ENCODE results near the gene TSPAN14.

The TSPAN14 gene

GRCh38 chr10:80493522-80494051, 39.5 kb downstream of the TSPAN14 start:
- no peak for TF ChIP-seq Cebpa-rat (IDR thresholded peaks at IDR 0.05)
- Histone ChIP-seq H3K4me1 (peaks cover 89% of the 10 kb centered on the region), H3K4me3 (no peak overlapping the region; the same call in 1 of the 2 replicates), H3K27ac (peak overlapping the region; percentile 40; the same call in 1 of the 2 replicates), H3K9ac (peak overlapping the region; percentile 36; the same call in 1 of the 2 replicates), H3K9me3 (peaks cover 17% of the 10 kb centered on the region), H3K36me3 (peaks cover 75% of the 10 kb centered on the region), H4K20me1 (peaks cover 95% of the 10 kb centered on the region), H3K27me3 (no peaks in the 10 kb centered on the region), H3K4me2 (peak overlapping the region; percentile 76)

GRCh38 chr10:80496555-80497172, 42.6 kb downstream of the TSPAN14 start:
- H3K4me3 ChIP-seq: no peak overlapping the region
- no peak for TF ChIP-seq Cebpa-rat (IDR thresholded peaks at IDR 0.05)
- H3K4me2 ChIP-seq: peak overlapping the region; percentile 90
- H3K27me3 ChIP-seq: no peaks in the 10 kb centered on the region
- H3K4me1 ChIP-seq: peaks cover 89% of the 10 kb centered on the region
- no peak overlapping the region for H3K9ac ChIP-seq
- H3K27ac ChIP-seq: 0 out of 2 replicates have a peak overlapping the region, but pooled peaks have one; percentile 84
- H3K9me3 ChIP-seq: peaks cover 17% of the 10 kb centered on the region
- H3K36me3 ChIP-seq: peaks cover 54% of the 10 kb centered on the region
- H4K20me1 ChIP-seq: peaks cover 89% of the 10 kb centered on the region

GRCh38 chr10:80497187-80498077, 43.3 kb downstream of the TSPAN14 start:
- peaks cover 54% of the 10 kb centered on the region for H3K36me3 ChIP-seq
- H3K4me1 ChIP-seq: peaks cover 89% of the 10 kb centered on the region
- peak overlapping the region; percentile 84 for H3K27ac ChIP-seq

GRCh38 chr10:80498078-80498832, 44.1 kb downstream of the TSPAN14 start:
- Histone ChIP-seq H3K9ac (peak overlapping the region; percentile 73), H3K36me3 (peaks cover 49% of the 10 kb centered on the region), H3K4me3 (no peak overlapping the region), H3K4me2 (peak overlapping the region; percentile 90), H3K27ac (peak overlapping the region; percentile 84), H3K27me3 (no peaks in the 10 kb centered on the region), H4K20me1 (peaks cover 89% of the 10 kb centered on the region), H3K4me1 (peaks cover 89% of the 10 kb centered on the region), H3K9me3 (peaks cover 17% of the 10 kb centered on the region)
- no peak for TF ChIP-seq Cebpa-rat (IDR thresholded peaks at IDR 0.05)

More at GRCh38 chr10:80497187-80498077, 43.3 kb downstream of the TSPAN14 start:
- H3K4me3 ChIP-seq: no peak overlapping the region
- peaks cover 89% of the 10 kb centered on the region for H4K20me1 ChIP-seq
- no peak for TF ChIP-seq Cebpa-rat (IDR thresholded peaks at IDR 0.05)
- H3K9me3 ChIP-seq: peaks cover 17% of the 10 kb centered on the region
- H3K4me2 ChIP-seq: peak overlapping the region; percentile 90
- H3K9ac ChIP-seq: peak overlapping the region; percentile 73
- H3K27me3 ChIP-seq: no peaks in the 10 kb centered on the region

- peak overlapping the region; percentile 84 for H3K27ac ChIP-seq
- H4K20me1 ChIP-seq: peaks cover 89% of the 10 kb centered on the region
- H3K9me3 ChIP-seq: peaks cover 17% of the 10 kb centered on the region
- peak overlapping the region; percentile 73 for H3K9ac ChIP-seq
- peak; percentile 95 for TF ChIP-seq Cebpa-rat (IDR thresholded peaks at IDR 0.05)
- peak overlapping the region; percentile 90 for H3K4me2 ChIP-seq
- peak overlapping the region; percentile 51 for H3K4me3 ChIP-seq
- H3K27me3 ChIP-seq: no peaks in the 10 kb centered on the region
- peaks cover 89% of the 10 kb centered on the region for H3K4me1 ChIP-seq
- peaks cover 46% of the 10 kb centered on the region for H3K36me3 ChIP-seq
These were observed 45.0 kb downstream of the TSPAN14 start for GRCh38 chr10:80498833-80499741.

- H4K20me1 ChIP-seq: peaks cover 92% of the 10 kb centered on the region
- H3K4me1 ChIP-seq: peaks cover 91% of the 10 kb centered on the region
- H3K27me3 ChIP-seq: no peaks in the 10 kb centered on the region
- H3K9ac ChIP-seq: peak overlapping the region; percentile 73
- peak overlapping the region; percentile 90 for H3K4me2 ChIP-seq
- H3K36me3 ChIP-seq: peaks cover 42% of the 10 kb centered on the region
- no peak for TF ChIP-seq Cebpa-rat (IDR thresholded peaks at IDR 0.05)
- peak overlapping the region; percentile 84 for H3K27ac ChIP-seq
- H3K4me3 ChIP-seq: peak overlapping the region; percentile 51
- H3K9me3 ChIP-seq: peaks cover 9% of the 10 kb centered on the region
These were observed 46.7 kb downstream of the TSPAN14 start for GRCh38 chr10:80500572-80501380.

- TF ChIP-seq Cebpa-rat (IDR thresholded peaks at IDR 0.05): no peak
- peak overlapping the region; percentile 90 for H3K4me2 ChIP-seq
- no peaks in the 10 kb centered on the region for H3K27me3 ChIP-seq
- peaks cover 4% of the 10 kb centered on the region for H3K9me3 ChIP-seq
- peak overlapping the region; percentile 67 for H3K9ac ChIP-seq
- H3K27ac ChIP-seq: peak overlapping the region; percentile 84
- peaks cover 98% of the 10 kb centered on the region for H3K4me1 ChIP-seq
- H3K36me3 ChIP-seq: peaks cover 43% of the 10 kb centered on the region
- peaks cover 94% of the 10 kb centered on the region for H4K20me1 ChIP-seq
- H3K4me3 ChIP-seq: no peak overlapping the region; the same call in 1 of the 2 replicates
These were observed 47.3 kb downstream of the TSPAN14 start for GRCh38 chr10:80501381-80501912.
